ENCODE measurements around the gene DNM3. TPM values are rescaled to one million over a fixed set of nuclear protein-coding genes. Genes with fewer than 3 reads are reported as not detected.
A peak's percentile ranks its signal among the peaks of the same experiment; 100 is the strongest.

The DNM3 gene
- total and polyA plus RNA-seq, 9 donors = 3.1 to 6.5 (median 4.4) TPM

DNA sequence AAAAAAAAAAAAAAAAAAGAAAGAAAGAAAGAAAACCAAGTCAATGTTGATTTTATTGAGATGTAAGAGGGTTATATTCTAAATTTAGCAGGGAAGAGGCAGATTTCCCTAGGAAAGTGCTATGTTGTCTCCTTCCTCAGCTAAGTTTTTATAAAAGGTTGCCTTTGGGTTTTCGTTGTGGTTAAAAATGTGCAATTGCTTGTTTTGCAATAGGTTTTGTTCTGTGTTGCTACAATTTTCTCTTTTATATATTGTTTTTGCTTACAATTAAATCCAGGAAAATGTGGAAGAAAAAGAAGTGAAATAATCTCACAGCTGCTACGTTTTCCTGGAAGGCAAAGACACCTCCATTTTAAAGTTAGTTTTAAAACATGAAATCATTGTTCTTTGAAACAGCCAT, 442.5 kb downstream of the DNM3 start:
- no peaks in the 10 kb centered on the region for H3K27me3 ChIP-seq
- no peak overlapping the region for H3K4me3 ChIP-seq
- no peak overlapping the region for H3K27ac ChIP-seq
- no peaks in the 10 kb centered on the region for H3K9me3 ChIP-seq
- no peaks in the 10 kb centered on the region for H3K36me3 ChIP-seq
- no peak for TF ChIP-seq POLR2A (IDR thresholded peaks at IDR 0.05)
- H3K4me1 ChIP-seq (ENCODE audit: insufficient read depth) = peaks cover 4% of the 10 kb centered on the region
- DNase-seq = no peak
- 16 to 26% (median 26%) methylated on average over 2 of the region's 2 CpGs for WGBS, 3 donors
- intact Hi-C loops (cut with DNase I) = loop anchor here in 1 of 4 donors (10.0 kb wide), 1 partner anchor 111 kb away; no protein-coding TSS in a partner anchor

GRCh38 chr1:172286629-172287076, 445.4 kb downstream of the DNM3 start:
- intact Hi-C loops (cut with DNase I) = loop anchor here in 1 of 4 donors (10.0 kb wide), 1 partner anchor 108 kb away; no protein-coding TSS in a partner anchor
- no peaks in the 10 kb centered on the region for H3K9me3 ChIP-seq
- H3K36me3 ChIP-seq = no peaks in the 10 kb centered on the region
- TF ChIP-seq, protein P1, sequence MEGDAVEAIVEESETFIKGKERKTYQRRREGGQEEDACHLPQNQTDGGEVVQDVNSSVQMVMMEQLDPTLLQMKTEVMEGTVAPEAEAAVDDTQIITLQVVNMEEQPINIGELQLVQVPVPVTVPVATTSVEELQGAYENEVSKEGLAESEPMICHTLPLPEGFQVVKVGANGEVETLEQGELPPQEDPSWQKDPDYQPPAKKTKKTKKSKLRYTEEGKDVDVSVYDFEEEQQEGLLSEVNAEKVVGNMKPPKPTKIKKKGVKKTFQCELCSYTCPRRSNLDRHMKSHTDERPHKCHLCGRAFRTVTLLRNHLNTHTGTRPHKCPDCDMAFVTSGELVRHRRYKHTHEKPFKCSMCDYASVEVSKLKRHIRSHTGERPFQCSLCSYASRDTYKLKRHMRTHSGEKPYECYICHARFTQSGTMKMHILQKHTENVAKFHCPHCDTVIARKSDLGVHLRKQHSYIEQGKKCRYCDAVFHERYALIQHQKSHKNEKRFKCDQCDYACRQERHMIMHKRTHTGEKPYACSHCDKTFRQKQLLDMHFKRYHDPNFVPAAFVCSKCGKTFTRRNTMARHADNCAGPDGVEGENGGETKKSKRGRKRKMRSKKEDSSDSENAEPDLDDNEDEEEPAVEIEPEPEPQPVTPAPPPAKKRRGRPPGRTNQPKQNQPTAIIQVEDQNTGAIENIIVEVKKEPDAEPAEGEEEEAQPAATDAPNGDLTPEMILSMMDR (IDR thresholded peaks at IDR 0.05) = no peak
- TF ChIP-seq EP300 (IDR thresholded peaks at IDR 0.05) (no peak), POLR2A (IDR thresholded peaks at IDR 0.05) (no peak)
- H3K4me3 ChIP-seq = no peak overlapping the region
- WGBS, 3 donors = 44 to 51% (median 47%) methylated on average over 2 of the region's 2 CpGs
- no peak overlapping the region for H3K27ac ChIP-seq
- DNase-seq = peak in 2 of 5 donors; percentile 20 to 42
- peaks cover 4% of the 10 kb centered on the region for H3K4me1 ChIP-seq (ENCODE audit: insufficient read depth)
- H3K27me3 ChIP-seq = no peaks in the 10 kb centered on the region

- Histone ChIP-seq H3K27ac (no peak overlapping the region), H3K27me3 (no peaks in the 10 kb centered on the region), H3K4me1 (ENCODE audit: insufficient read depth) (peaks cover 4% of the 10 kb centered on the region), H3K9me3 (no peaks in the 10 kb centered on the region), H3K4me3 (no peak overlapping the region), H3K36me3 (no peaks in the 10 kb centered on the region)
- TF ChIP-seq, protein P1 (IDR thresholded peaks at IDR 0.05) = no peak
- no peak for TF ChIP-seq POLR2A (IDR thresholded peaks at IDR 0.05)
- no peak for TF ChIP-seq EP300 (IDR thresholded peaks at IDR 0.05)
- intact Hi-C loops (cut with DNase I) = loop anchor here in 1 of 4 donors (10.0 kb wide), 1 partner anchor 108 kb away; no protein-coding TSS in a partner anchor
- peak; percentile 62 to 78 (median 75) for DNase-seq
Measured at GRCh38 chr1:172287208-172287607, 445.9 kb downstream of the DNM3 start.

DNA sequence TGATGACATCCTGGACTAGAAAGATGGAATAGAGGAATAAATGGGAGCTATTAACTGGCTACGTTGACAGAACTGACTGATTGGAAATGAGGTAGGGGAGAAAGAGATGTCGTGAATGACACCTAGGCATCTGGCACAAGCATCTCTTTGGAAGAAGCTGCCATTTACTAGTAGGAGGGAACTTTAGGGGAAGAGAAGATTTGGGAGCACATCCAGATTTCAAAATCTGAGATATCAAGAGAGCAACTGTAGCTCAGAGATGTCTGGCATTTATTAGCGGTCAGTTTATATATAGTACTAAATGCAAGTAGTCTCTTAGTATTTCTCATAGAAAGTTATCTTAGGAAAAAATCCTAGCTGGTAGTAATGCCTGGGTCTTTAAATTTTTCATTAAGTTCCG, 447.3 kb downstream of the DNM3 start:
- no peak for DNase-seq
- H3K36me3 ChIP-seq = no peaks in the 10 kb centered on the region
- no peaks in the 10 kb centered on the region for H3K9me3 ChIP-seq
- no peak for TF ChIP-seq POLR2A (IDR thresholded peaks at IDR 0.05)
- TF ChIP-seq EP300 (IDR thresholded peaks at IDR 0.05) = no peak
- TF ChIP-seq, protein P1 (IDR thresholded peaks at IDR 0.05) = no peak
- H3K27ac ChIP-seq = no peak overlapping the region
- intact Hi-C loops (cut with DNase I) = loop anchor here in 1 of 4 donors (10.0 kb wide), 1 partner anchor 106 kb away; no protein-coding TSS in a partner anchor
- no peak overlapping the region for H3K4me3 ChIP-seq
- no peaks in the 10 kb centered on the region for H3K27me3 ChIP-seq
- WGBS, 3 donors = 86 to 96% (median 90%) methylated on average over 4 of the region's 4 CpGs
- H3K4me1 ChIP-seq (ENCODE audit: insufficient read depth) = peaks cover 6% of the 10 kb centered on the region

GRCh38 chr1:172289448-172289847, 448.1 kb downstream of the DNM3 start:
- Histone ChIP-seq H3K27ac (no peak overlapping the region), H3K4me1 (ENCODE audit: insufficient read depth) (peaks cover 8% of the 10 kb centered on the region), H3K4me3 (no peak overlapping the region), H3K36me3 (no peaks in the 10 kb centered on the region), H3K27me3 (no peaks in the 10 kb centered on the region), H3K9me3 (no peaks in the 10 kb centered on the region)
- TF ChIP-seq, protein P1 (IDR thresholded peaks at IDR 0.05) = no peak
- TF ChIP-seq POLR2A (IDR thresholded peaks at IDR 0.05) = no peak
- TF ChIP-seq EP300 (IDR thresholded peaks at IDR 0.05) = no peak
- 96 to 97% (median 97%) methylated on average over 2 of the region's 2 CpGs for WGBS, 3 donors
- DNase-seq = no peak
- intact Hi-C loops (cut with DNase I) = loop anchor here in 1 of 4 donors (10.0 kb wide), 1 partner anchor 105 kb away; no protein-coding TSS in a partner anchor
